IMR-90 (cell line): Measurements from ENCODE around the gene RSRC1. TPM values are rescaled to one million over a fixed set of nuclear protein-coding genes. Genes with fewer than 3 reads are reported as not detected.

ENCODE experiments used
- ATAC-seq: fragments of 200-7000 bp; cut with Tn5 transposase; 2 replicates; pipeline ENCODE4 v1.9.1; 2020; ENCODE audit warnings: low read depth, mild to moderate bottlenecking, moderate library complexity
- BruUV-seq: library from RNA; stranded (reverse); fragments of 400-500 nt; replicated peaks from 2 replicates; lab custom pipeline; 2021; lab: Mats Ljungman, UMichigan
- CTCF ChIA-PET: fragments of 300-600 bp; formaldehyde crosslinking; extraction: SDS; loops from one replicate; lab custom pipeline; 2021; ENCODE audit warnings: antibody characterized with exemption; lab: Yijun Ruan, JAX
- POLR2A ChIA-PET: fragments of 300-600 bp; sonication (Branson Sonifier 250); formaldehyde crosslinking; loops from one replicate; lab custom pipeline; 2022; ENCODE audit warnings: antibody characterized with exemption; ENCODE audit not compliant: unreplicated experiment; lab: Charles Lee
- DNase-seq: peaks from one replicate; pipeline ENCODE4 v3.0.0; 2013
- H2AFZ ChIP-seq: replicated peaks from 2 replicates; pipeline ENCODE3; 2013; ENCODE audit warnings: low read length, mild to moderate bottlenecking; ENCODE audit not compliant: poor library complexity
- H2AK5ac ChIP-seq: 2 replicates; pipeline ENCODE4 v1.6.1; 2013; ENCODE audit warnings: low read depth, low read length, inconsistent platforms
- H2AK9ac ChIP-seq: replicated peaks from 2 replicates; pipeline ENCODE3; 2013; ENCODE audit warnings: mild to moderate bottlenecking, low read depth, low read length, moderate library complexity; ENCODE audit not compliant: poor library complexity
- H2BK120ac ChIP-seq: 2 replicates; pipeline ENCODE4 v1.6.1; 2013; ENCODE audit warnings: low read depth, low read length, inconsistent platforms
- H2BK15ac ChIP-seq: 3 replicates; pipeline ENCODE4 v1.6.1; 2013; ENCODE audit warnings: low read depth, low read length, inconsistent platforms
- H2BK20ac ChIP-seq: 2 replicates; pipeline ENCODE4 v1.6.1; 2013; ENCODE audit warnings: low read depth, mild to moderate bottlenecking, inconsistent platforms, low read length, moderate library complexity
- H2BK5ac ChIP-seq: 2 replicates; pipeline ENCODE4 v1.6.1; 2013; ENCODE audit warnings: mild to moderate bottlenecking, low read depth, low read length, inconsistent platforms; ENCODE audit not compliant: poor library complexity, severe bottlenecking
- H3K14ac ChIP-seq: replicated peaks from 2 replicates; pipeline ENCODE4 v1.6.1; 2013; ENCODE audit warnings: low read depth, low read length, inconsistent platforms
- H3K18ac ChIP-seq: 2 replicates; pipeline ENCODE4 v1.6.1; 2013; ENCODE audit warnings: low read depth, low read length, control low read depth
- H3K23ac ChIP-seq: 2 replicates; pipeline ENCODE4 v1.6.1; 2013; ENCODE audit warnings: low read depth, low read length, inconsistent platforms
- H3K27ac ChIP-seq: 2 replicates; pipeline ENCODE4 v1.5.1; 2013; ENCODE audit warnings: mild to moderate bottlenecking, control low read depth, low read length; ENCODE audit not compliant: insufficient read depth
- H3K27me3 ChIP-seq: 2 replicates; pipeline ENCODE4 v1.6.1; 2013; ENCODE audit warnings: low read length; ENCODE audit not compliant: control insufficient read depth, insufficient read depth
- H3K36me3 ChIP-seq: 2 replicates; pipeline ENCODE4 v1.6.1; 2013; ENCODE audit warnings: low read length, mixed read lengths; ENCODE audit not compliant: control insufficient read depth, insufficient read depth
- H3K4ac ChIP-seq: 2 replicates; pipeline ENCODE4 v1.6.1; 2013; ENCODE audit warnings: low read depth, low read length, inconsistent platforms
- H3K4me1 ChIP-seq: 2 replicates; pipeline ENCODE4 v1.6.1; 2013; ENCODE audit warnings: low read length, mixed read lengths; ENCODE audit not compliant: control insufficient read depth, insufficient read depth
- H3K4me2 ChIP-seq: 2 replicates; pipeline ENCODE4 v1.6.1; 2013; ENCODE audit warnings: low read depth, mild to moderate bottlenecking, control low read depth, low read length, moderate library complexity
- H3K4me3 ChIP-seq: 2 replicates; pipeline ENCODE4 v1.5.1; 2013; ENCODE audit warnings: low read depth, mild to moderate bottlenecking, control low read depth, low read length, moderate library complexity; ENCODE audit not compliant: insufficient read depth
- H3K56ac ChIP-seq: 2 replicates; pipeline ENCODE4 v1.6.1; 2013; ENCODE audit warnings: low read length, inconsistent platforms; ENCODE audit not compliant: insufficient read depth; ENCODE audit errors: extremely low read depth
- H3K79me1 ChIP-seq, 2 experiments: 2 replicates each; pipeline ENCODE4 v1.6.1; 2013; ENCODE audit warnings: low read length in 2 of 2, inconsistent platforms in 1 of 2, low read depth in 1 of 2
- H3K9ac ChIP-seq: 2 replicates; pipeline ENCODE4 v1.6.1; 2013; ENCODE audit warnings: low read depth, low read length, control low read depth
- H3K9me1 ChIP-seq: 2 replicates; pipeline ENCODE4 v1.6.1; 2013; ENCODE audit warnings: low read length, inconsistent platforms; ENCODE audit not compliant: insufficient read depth
- H3K9me3 ChIP-seq: 2 replicates; pipeline ENCODE4 v1.6.1; 2013; ENCODE audit warnings: low read length; ENCODE audit not compliant: control insufficient read depth, insufficient read depth
- H4K20me1 ChIP-seq: 2 replicates; pipeline ENCODE4 v1.6.1; 2013; ENCODE audit warnings: low read length, inconsistent platforms; ENCODE audit not compliant: insufficient read depth
- H4K5ac ChIP-seq: 2 replicates; pipeline ENCODE4 v1.6.1; 2013; ENCODE audit warnings: mild to moderate bottlenecking, low read depth, low read length, control low read depth
- H4K8ac ChIP-seq, 2 experiments: 2 replicates each; pipeline ENCODE4 v1.6.1; 2013; ENCODE audit warnings: low read depth in 2 of 2, low read length in 2 of 2, control low read depth in 1 of 2, inconsistent platforms in 1 of 2
- H4K91ac ChIP-seq: 2 replicates; pipeline ENCODE4 v1.6.1; 2013; ENCODE audit warnings: low read depth, low read length, inconsistent platforms; ENCODE audit not compliant: insufficient read depth
- CHD1 ChIP-seq: IDR thresholded peaks from 2 replicates; pipeline ENCODE4 v1.6.1; 2012; ENCODE audit warnings: low read depth, low read length, improper control_type of control experiment
- CTCF ChIP-seq: conservative IDR thresholded peaks from 2 replicates; pipeline ENCODE4 v1.5.1; 2012; ENCODE audit warnings: mild to moderate bottlenecking, low read depth, low read length, improper control_type of control experiment
- FOS ChIP-seq: fragments of 150-350 bp; IDR thresholded peaks from 2 replicates; pipeline ENCODE4 v1.6.1; 2016; ENCODE audit warnings: low read depth, low read length
- MAFK ChIP-seq: IDR thresholded peaks from 2 replicates; pipeline ENCODE4 v1.6.1; 2012; ENCODE audit warnings: low read depth, low read length, improper control_type of control experiment
- MXI1 ChIP-seq: IDR thresholded peaks from 2 replicates; pipeline ENCODE4 v1.6.1; 2012; ENCODE audit warnings: low read depth, mild to moderate bottlenecking, low read length, moderate library complexity, borderline replicate concordance
- RAD21 ChIP-seq: IDR thresholded peaks from 2 replicates; pipeline ENCODE4 v1.6.1; 2012; ENCODE audit warnings: low read length, improper control_type of control experiment
- SMC3 ChIP-seq: fragments of 150-350 bp; IDR thresholded peaks from 2 replicates; pipeline ENCODE4 v1.6.1; 2016; ENCODE audit warnings: low read depth, mild to moderate bottlenecking, antibody characterized with exemption, low read length, moderate library complexity
- WGBS, 2 experiments: methylation state at CpG; one replicate each; pipeline versions ENCODE4 v1.1.5 to v1.1.7; 2013; ENCODE audit warnings: missing lambda C conversion rate in 2 of 2; ENCODE audit not compliant: insufficient read length in 1 of 2; ENCODE audit errors: extremely low coverage in 2 of 2; 5-methylcytosine and 5-hydroxymethylcytosine counted together
- dilution Hi-C: fragments of 300-500 bp; cut with HindIII; formaldehyde crosslinking; loops from one replicate; pipeline ENCODE4 v1.14.3; 2018; ENCODE audit warnings: low sequenced_read_pairs; ENCODE audit not compliant: unreplicated experiment
- in situ Hi-C: fragments of 300-500 bp; cut with MboI; formaldehyde crosslinking; loops from 3 replicates; pipeline ENCODE4 v1.14.3; 2019; ENCODE audit warnings: low sequenced_read_pairs, inconsistent platforms, mixed read lengths
- intact Hi-C: fragments of 100-400 bp; cut with micrococcal nuclease; formaldehyde crosslinking; loops from 2 replicates; pipeline ENCODE4 v1.10.0; 2022
- polyA plus RNA-seq, 3 experiments: library from polyadenylated mRNA; depleted of rRNA; stranded (reverse); fragments of >200 nt; gene quantifications; 2 replicates each; pipeline ENCODE4 v1.2.3, GENCODE V29; 2012; ENCODE audit warnings: low replicate concordance in 1 of 3
- total RNA-seq: library from RNA; depleted of rRNA; stranded (reverse); fragments of >200 nt; gene quantifications from 2 replicates; pipeline ENCODE4 v1.2.3, GENCODE V29; 2012

The RSRC1 gene
- total and polyA plus RNA-seq, 2 of the 4 experiments (the other 2 are of a cell fraction), result 3.8 to 41.8 TPM

GRCh38 chr3:158097081-158097592, 12.8 kb upstream of the RSRC1 start:
- 100% methylated on average over 1 of the region's 11 CpGs; no CpG with 5 or more reads in 1 of the 2 experiments for WGBS, 2 experiments
- Histone ChIP-seq H3K4me2 (no peak overlapping the region), H2AFZ (no peak overlapping the region), H3K27me3 (peaks cover 58% of the 10 kb centered on the region), H3K4me1 (peaks cover 2% of the 10 kb centered on the region; the same call in 1 of the 2 replicates), H3K4me3 (no peak overlapping the region), H3K9ac (no peak overlapping the region), H2BK20ac (no peak overlapping the region), H3K14ac (no peak overlapping the region), H2BK5ac (no peak overlapping the region), H2AK5ac (no peak overlapping the region), H3K27ac (no peak overlapping the region), H3K9me3 (peaks cover 15% of the 10 kb centered on the region), H4K20me1 (0 out of 2 replicates have a peak, but pooled peaks cover 7% of the 10 kb centered on the region), H4K91ac (no peak overlapping the region), H3K23ac (no peak overlapping the region), H3K79me1 (no peaks in the 10 kb centered on the region), H2AK9ac (no peak overlapping the region), H4K5ac (no peak overlapping the region), H3K4ac (no peak overlapping the region), H3K18ac (no peak overlapping the region), H2BK15ac (no peak overlapping the region), H3K9me1 (no peaks in the 10 kb centered on the region), H3K36me3 (no peaks in the 10 kb centered on the region), H3K56ac (no peak overlapping the region), H4K8ac (no peak overlapping the region), H2BK120ac (no peak overlapping the region)
- dilution Hi-C loops (no loop called here), in situ Hi-C loops (loop anchor here (10.0 kb wide), 1 partner anchor 348 kb away; no protein-coding TSS in a partner anchor), intact Hi-C loops (no loop called here)
- TF ChIP-seq RAD21, result no peak
- no peak for TF ChIP-seq FOS
- TF ChIP-seq MAFK, result no peak
- no peak for TF ChIP-seq MXI1
- no peak for TF ChIP-seq CTCF
- no peak for TF ChIP-seq CHD1
- no peak for TF ChIP-seq SMC3
- CTCF ChIA-PET, result no interaction called here
- no peak for DNase-seq
- no TSS peak for BruUV-seq
- POLR2A ChIA-PET, result no interaction called here
- no peak for ATAC-seq
